ENCODE measurements around the gene RAB13. TPM values are rescaled to one million over a fixed set of nuclear protein-coding genes. Genes with fewer than 3 reads are reported as not detected.
A peak's percentile ranks its signal among the peaks of the same experiment; 100 is the strongest.

The RAB13 gene
- polyA plus RNA-seq, 3 donors: 1.8 to 5.1 (median 3.9) TPM

GRCh38 chr1:153938996-153939395, 47.1 kb downstream of the RAB13 start:
- peaks cover 77% of the 10 kb centered on the region for H3K79me2 ChIP-seq (ENCODE audit: insufficient read depth, low read length)
- no peaks in the 10 kb centered on the region for H3K9me3 ChIP-seq (replicated peaks in 1 of 2; ENCODE audit: control insufficient read depth in 1 of 2, insufficient read depth in 1 of 2, low read length in 2 of 2)
- no peaks in the 10 kb centered on the region for H3K27me3 ChIP-seq (ENCODE audit: control insufficient read depth in 2 of 2, insufficient read depth in 2 of 2, low read length in 2 of 2)
- Mint-ChIP-seq H3K27me3 (ENCODE audit: low read depth in 3 of 3) (no peaks in the 10 kb centered on the region), H3K4me3 (no peak overlapping the region), H3K9me3 (no peaks in the 10 kb centered on the region), H3K36me3 (peaks cover 86 to 96% of the 10 kb centered on the region in 2 donors), H3K4me1 (peaks cover 25% of the 10 kb centered on the region), H3K27ac (peak overlapping the region in 5 of 7 donors; percentile 59 to 90 (median 61))
- TF ChIP-seq CTCF (IDR thresholded peaks at IDR 0.05): no peak
- no peak for DNase-seq
- peaks cover 81% of the 10 kb centered on the region for H4K20me1 ChIP-seq (ENCODE audit: insufficient read depth, low read length)
- intact Hi-C loops (cut with micrococcal nuclease): no loop called here
- H3K4me2 ChIP-seq (replicated peaks; ENCODE audit: extremely low read depth, low read length, poor library complexity, severe bottlenecking): no peak overlapping the region
- peaks cover 15 to 31% of the 10 kb centered on the region in 2 donors for H3K4me1 ChIP-seq (ENCODE audit: control insufficient read depth in 1 of 2, insufficient read depth in 2 of 2, low read length in 2 of 2)
- no CpG with 5 or more reads among the region's 3 CpGs for WGBS (ENCODE audit: insufficient coverage)
- no peak overlapping the region for H3K4me3 ChIP-seq (replicated peaks in 1 of 3; ENCODE audit: low read depth in 2 of 3, low read length in 3 of 3)
- no peak overlapping the region for H3K9ac ChIP-seq (ENCODE audit: insufficient read depth, low read length, poor library complexity, severe bottlenecking)
- peak overlapping the region in 1 of 2 donors; percentile 71 for H3K27ac ChIP-seq (ENCODE audit: low read depth in 1 of 2, low read length in 2 of 2)
- H2AFZ ChIP-seq (ENCODE audit: insufficient read depth, low read depth, low read length, poor library complexity, severe bottlenecking): no peak overlapping the region
- H3K36me3 ChIP-seq (replicated peaks in 1 of 2; ENCODE audit: control insufficient read depth in 1 of 2, insufficient read depth in 2 of 2, low read length in 2 of 2): peaks cover 91 to 96% of the 10 kb centered on the region in 2 donors

GRCh38 chr1:153937331-153937730, 48.8 kb downstream of the RAB13 start:
- intact Hi-C loops (cut with micrococcal nuclease): no loop called here

More at GRCh38 chr1:153937331-153937730, 48.8 kb downstream of the RAB13 start:
- DNase-seq: no peak
- Mint-ChIP-seq H3K4me1 (peaks cover 10% of the 10 kb centered on the region), H3K27ac (peak overlapping the region in 2 of 7 donors; percentile 20 to 72), H3K27me3 (ENCODE audit: low read depth in 3 of 3) (peaks cover 0 to 2% (median 0%) of the 10 kb centered on the region in 3 donors), H3K36me3 (peaks cover 86 to 98% of the 10 kb centered on the region in 2 donors), H3K4me3 (no peak overlapping the region), H3K9me3 (no peaks in the 10 kb centered on the region)
- no peak overlapping the region for H3K4me2 ChIP-seq (replicated peaks; ENCODE audit: extremely low read depth, low read length, poor library complexity, severe bottlenecking)
- H3K27me3 ChIP-seq (ENCODE audit: control insufficient read depth in 2 of 2, insufficient read depth in 2 of 2, low read length in 2 of 2): no peaks in the 10 kb centered on the region
- peaks cover 91% of the 10 kb centered on the region for H4K20me1 ChIP-seq (ENCODE audit: insufficient read depth, low read length)
- no peak for TF ChIP-seq CTCF (IDR thresholded peaks at IDR 0.05)
- 99% methylated on average over 10 of the region's 10 CpGs for WGBS (ENCODE audit: insufficient coverage)
- H3K79me2 ChIP-seq (ENCODE audit: insufficient read depth, low read length): peaks cover 60% of the 10 kb centered on the region
- no peak overlapping the region for H2AFZ ChIP-seq (ENCODE audit: insufficient read depth, low read depth, low read length, poor library complexity, severe bottlenecking)
- H3K9me3 ChIP-seq (replicated peaks in 1 of 2; ENCODE audit: control insufficient read depth in 1 of 2, insufficient read depth in 1 of 2, low read length in 2 of 2): no peaks in the 10 kb centered on the region
- no peak overlapping the region for H3K4me3 ChIP-seq (replicated peaks in 1 of 3; ENCODE audit: low read depth in 2 of 3, low read length in 3 of 3)
- peaks cover 0 to 15% of the 10 kb centered on the region in 2 donors for H3K4me1 ChIP-seq (ENCODE audit: control insufficient read depth in 1 of 2, insufficient read depth in 2 of 2, low read length in 2 of 2)
- peak overlapping the region in 1 of 2 donors; percentile 45 for H3K27ac ChIP-seq (ENCODE audit: low read depth in 1 of 2, low read length in 2 of 2)
- no peak overlapping the region for H3K9ac ChIP-seq (ENCODE audit: insufficient read depth, low read length, poor library complexity, severe bottlenecking)
- peaks cover 94 to 99% of the 10 kb centered on the region in 2 donors for H3K36me3 ChIP-seq (replicated peaks in 1 of 2; ENCODE audit: control insufficient read depth in 1 of 2, insufficient read depth in 2 of 2, low read length in 2 of 2)
